ENCODE results near the gene PTMS.
A peak's percentile ranks its signal among the peaks of the same experiment; 100 is the strongest.
"Not testable (repeated sequence)": the region's sequence is repeated elsewhere in the genome, so short reads cannot be mapped to it uniquely, and the experiment has no call there.

Gene PTMS, protein sequence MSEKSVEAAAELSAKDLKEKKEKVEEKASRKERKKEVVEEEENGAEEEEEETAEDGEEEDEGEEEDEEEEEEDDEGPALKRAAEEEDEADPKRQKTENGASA

GRCh38 chr12:6765634-6766581 is at the start of gene PTMS:
PTMS (plus strand) TSS chr12:6766363; CDS start chr12:6766706, 343 bp downstream.
- DNase-seq (ENCODE audit: low read depth in 2 of 3, low spot score in 2 of 3): no peak

GRCh38 chr12:6716874-6717437 is 49.2 kb upstream of the PTMS start:
- DNase-seq (ENCODE audit: low read depth in 2 of 3, low spot score in 2 of 3): no peak

DNA sequence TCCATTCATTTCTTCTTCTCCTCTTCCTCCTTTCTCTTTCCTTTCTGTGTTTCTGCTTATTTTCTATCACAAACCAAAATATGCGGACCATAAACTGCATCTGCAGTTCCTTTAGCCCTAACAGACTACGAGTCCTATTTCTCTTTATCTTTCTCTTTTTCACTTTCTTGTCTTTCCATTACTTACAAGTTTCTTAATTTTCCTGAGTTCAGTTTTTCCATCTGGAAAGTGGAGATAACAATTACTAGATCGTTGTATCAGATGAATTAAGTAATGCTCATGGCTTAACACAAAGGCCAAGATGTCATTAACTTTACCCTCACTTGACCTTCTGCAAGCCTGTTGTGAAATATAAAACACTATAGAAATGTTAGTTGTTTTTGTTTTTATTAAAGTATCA is 43.3 kb upstream of the PTMS start:
- no peak for DNase-seq (ENCODE audit: low read depth in 2 of 3, low spot score in 2 of 3)

DNA sequence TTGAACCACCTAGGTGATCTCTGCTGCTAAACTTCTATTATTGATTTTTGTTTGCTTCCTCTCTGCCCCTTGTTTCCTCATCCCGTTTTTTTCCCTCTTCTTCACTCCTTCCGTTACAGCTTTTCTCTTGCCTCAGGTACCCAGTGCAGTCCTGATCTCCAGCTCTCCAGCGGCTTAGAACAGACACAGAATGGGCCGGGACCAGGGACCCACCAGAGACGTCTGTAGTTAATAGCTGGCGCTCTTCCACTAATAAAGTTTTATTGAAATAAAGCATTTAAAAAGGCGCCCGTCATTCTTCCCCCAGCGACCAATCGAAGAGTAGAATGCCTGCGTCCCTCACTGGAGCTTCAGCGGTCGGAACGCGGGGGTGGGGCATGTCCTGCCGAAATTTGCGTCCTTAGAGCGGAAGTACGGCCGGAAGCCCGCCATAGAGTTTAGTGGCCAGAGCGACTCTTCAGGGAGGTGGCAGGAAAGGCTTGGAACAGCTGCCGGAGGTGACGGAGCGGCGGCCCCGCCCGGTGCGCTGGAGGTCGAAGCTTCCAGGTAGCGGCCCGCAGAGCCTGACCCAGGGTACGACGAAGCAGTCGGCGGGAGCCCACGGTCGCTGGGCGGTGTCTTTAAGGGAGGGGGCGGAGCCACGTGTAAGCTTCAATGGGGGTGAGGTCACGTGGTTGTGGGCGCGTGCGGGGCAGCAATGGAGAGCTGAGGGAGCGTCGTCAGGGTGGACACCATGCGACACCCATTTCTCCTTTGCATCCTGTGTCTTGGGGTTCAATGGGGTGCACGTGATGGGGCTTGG is 42.4 kb upstream of the PTMS start, which contains the start of gene COPS7A:
TSS of gene COPS7A (plus strand) at position 440 of the 802 bp plus-strand sequence. CDS start 611 bp downstream, outside the sequence.
- peak; percentile 70 to 95 (median 84) for DNase-seq (ENCODE audit: low read depth in 2 of 3, low spot score in 2 of 3)

DNA sequence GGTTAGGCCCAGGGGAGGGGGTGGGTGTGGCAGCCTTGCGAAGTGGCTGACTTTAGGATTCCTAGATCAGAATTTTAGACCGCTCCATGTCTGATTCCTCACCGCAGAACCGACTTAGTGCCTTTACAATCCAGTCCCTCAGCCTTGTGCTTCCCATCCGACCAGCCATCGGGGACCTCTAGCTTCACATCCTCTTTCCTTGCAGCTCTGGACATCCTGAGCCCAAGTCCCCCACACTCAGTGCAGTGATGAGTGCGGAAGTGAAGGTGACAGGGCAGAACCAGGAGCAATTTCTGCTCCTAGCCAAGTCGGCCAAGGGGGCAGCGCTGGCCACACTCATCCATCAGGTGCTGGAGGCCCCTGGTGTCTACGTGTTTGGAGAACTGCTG is 41.8 kb upstream of the PTMS start:
- no peak for DNase-seq (ENCODE audit: low read depth in 2 of 3, low spot score in 2 of 3)

- DNase-seq (ENCODE audit: low read depth in 2 of 3, low spot score in 2 of 3): no peak
Observed at GRCh38 chr12:6725350-6725749, 40.8 kb upstream of the PTMS start.

DNA sequence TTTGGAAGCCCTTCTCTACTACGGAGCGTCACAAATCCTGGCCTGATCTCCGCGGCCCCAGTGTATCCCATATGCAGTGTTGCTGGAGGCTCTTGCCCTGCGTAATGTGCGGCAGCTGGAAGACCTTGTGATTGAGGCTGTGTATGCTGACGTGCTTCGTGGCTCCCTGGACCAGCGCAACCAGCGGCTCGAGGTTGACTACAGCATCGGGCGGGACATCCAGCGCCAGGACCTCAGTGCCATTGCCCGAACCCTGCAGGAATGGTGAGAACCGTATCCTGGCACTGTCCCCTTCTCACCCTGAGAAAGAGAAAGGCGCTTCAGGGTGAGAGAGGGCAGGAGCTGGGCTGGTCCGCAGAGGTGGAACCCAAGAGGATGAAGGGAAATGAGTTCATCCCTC is 37.0 kb upstream of the PTMS start:
- no peak for DNase-seq (ENCODE audit: low read depth in 2 of 3, low spot score in 2 of 3)

DNA sequence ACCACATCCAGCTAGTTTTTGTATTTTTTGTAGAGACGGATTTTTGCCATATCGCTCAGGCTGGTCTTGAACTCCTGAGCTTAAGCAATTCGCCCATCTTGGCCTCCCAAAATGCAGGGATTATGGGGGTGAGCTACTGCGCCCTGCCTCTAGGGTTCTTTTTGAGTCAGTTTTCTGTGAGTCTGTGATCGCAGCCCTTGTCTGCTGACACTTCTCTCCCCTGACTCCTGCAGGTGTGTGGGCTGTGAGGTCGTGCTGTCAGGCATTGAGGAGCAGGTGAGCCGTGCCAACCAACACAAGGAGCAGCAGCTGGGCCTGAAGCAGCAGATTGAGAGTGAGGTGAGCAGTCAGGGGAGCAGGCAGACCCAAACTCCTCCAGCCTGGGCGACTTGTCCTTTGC is 36.0 kb upstream of the PTMS start:
- no peak for DNase-seq (ENCODE audit: low read depth in 2 of 3, low spot score in 2 of 3)

GRCh38 chr12:6734506-6735387 is 31.4 kb upstream of the PTMS start:
- DNase-seq (ENCODE audit: low read depth in 2 of 3, low spot score in 2 of 3): no peak

GRCh38 chr12:6735448-6736191 is 30.5 kb upstream of the PTMS start:
- DNase-seq (ENCODE audit: low read depth in 2 of 3, low spot score in 2 of 3): no peak

- DNase-seq (ENCODE audit: low read depth in 2 of 3, low spot score in 2 of 3): no peak
Observed at GRCh38 chr12:6736754-6737153, 29.4 kb upstream of the PTMS start.

GRCh38 chr12:6742080-6742479 is 24.1 kb upstream of the PTMS start:
- not testable (repeated sequence) for DNase-seq (ENCODE audit: low read depth in 2 of 3, low spot score in 2 of 3)

GRCh38 chr12:6742834-6743233 is 23.3 kb upstream of the PTMS start:
- no peak for DNase-seq (ENCODE audit: low read depth in 2 of 3, low spot score in 2 of 3)

DNA sequence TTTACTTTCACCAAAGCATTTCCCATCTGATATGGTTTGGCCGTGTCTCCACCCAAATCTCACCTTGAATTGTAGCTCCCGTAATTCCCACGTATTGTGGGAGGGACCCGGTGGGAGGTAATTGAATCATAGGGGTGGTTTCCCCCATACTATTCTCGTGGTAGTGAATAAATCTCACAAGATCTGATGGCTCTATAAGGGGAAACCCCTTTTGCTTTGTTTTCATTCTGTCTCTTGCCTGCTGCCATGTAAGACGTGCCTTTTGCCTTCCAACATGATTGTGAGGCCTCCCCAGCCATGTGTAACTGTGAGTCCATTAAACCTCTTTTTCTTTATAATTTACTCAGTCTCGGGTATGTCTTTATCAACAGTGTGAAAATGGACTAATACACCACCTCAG is 22.9 kb upstream of the PTMS start:
- DNase-seq (ENCODE audit: low read depth in 2 of 3, low spot score in 2 of 3): not testable (repeated sequence)

GRCh38 chr12:6745741-6746525 is 20.2 kb upstream of the PTMS start:
- no peak for DNase-seq (ENCODE audit: low read depth in 2 of 3, low spot score in 2 of 3)

- DNase-seq (ENCODE audit: low read depth in 2 of 3, low spot score in 2 of 3): no peak
Observed at GRCh38 chr12:6747216-6747615, 18.9 kb upstream of the PTMS start.

GRCh38 chr12:6748761-6749160 is 17.4 kb upstream of the PTMS start:
- DNase-seq (ENCODE audit: low read depth in 2 of 3, low spot score in 2 of 3): no peak

- DNase-seq (ENCODE audit: low read depth in 2 of 3, low spot score in 2 of 3): no peak
Observed at GRCh38 chr12:6750506-6750905, 15.7 kb upstream of the PTMS start.

- no peak for DNase-seq (ENCODE audit: low read depth in 2 of 3, low spot score in 2 of 3)
Observed at GRCh38 chr12:6751767-6752166, 14.4 kb upstream of the PTMS start.
